ENCODE measurements around the gene BTBD9. TPM values are rescaled to one million over a fixed set of nuclear protein-coding genes. Genes with fewer than 3 reads are reported as not detected.

BTBD9 gene
- total and polyA plus RNA-seq, 2 donors, result 2.9 to 4.2 TPM

GRCh38 chr6:38273325-38273724 lies 366.4 kb downstream of the BTBD9 start:
- H3K4me3 ChIP-seq (ENCODE audit: low read length in 2 of 2), result no peak overlapping the region
- 97% methylated on average over 1 of the region's 1 CpG for WGBS
- no peaks in the 10 kb centered on the region for H3K36me3 ChIP-seq (ENCODE audit: control insufficient read depth in 2 of 2, insufficient read depth in 2 of 2, low read length in 1 of 2)
- H3K9me3 ChIP-seq (ENCODE audit: control insufficient read depth in 2 of 2, insufficient read depth in 1 of 2, low read length in 1 of 2), result no peaks in the 10 kb centered on the region
- H3K27ac ChIP-seq (ENCODE audit: low read depth in 1 of 2, low read length in 1 of 2), result no peak overlapping the region
- H3K4me1 ChIP-seq (ENCODE audit: control insufficient read depth in 2 of 2, insufficient read depth in 2 of 2, low read length in 2 of 2), result no peaks in the 10 kb centered on the region
- no peak for DNase-seq (ENCODE audit: low read depth in 6 of 9, low spot score in 9 of 9)
- no peaks in the 10 kb centered on the region for H3K27me3 ChIP-seq (ENCODE audit: control insufficient read depth in 2 of 2, insufficient read depth in 1 of 2, low read length in 1 of 2)

- no peak overlapping the region for H3K4me3 ChIP-seq (ENCODE audit: low read length in 2 of 2)
- no peaks in the 10 kb centered on the region for H3K36me3 ChIP-seq (ENCODE audit: control insufficient read depth in 2 of 2, insufficient read depth in 2 of 2, low read length in 1 of 2)
- WGBS, result 95% methylated on average over 1 of the region's 1 CpG
- H3K4me1 ChIP-seq (ENCODE audit: control insufficient read depth in 2 of 2, insufficient read depth in 2 of 2, low read length in 2 of 2), result no peaks in the 10 kb centered on the region
- no peak overlapping the region for H3K27ac ChIP-seq (ENCODE audit: low read depth in 1 of 2, low read length in 1 of 2)
- H3K27me3 ChIP-seq (ENCODE audit: control insufficient read depth in 2 of 2, insufficient read depth in 1 of 2, low read length in 1 of 2), result no peaks in the 10 kb centered on the region
- no peaks in the 10 kb centered on the region for H3K9me3 ChIP-seq (ENCODE audit: control insufficient read depth in 2 of 2, insufficient read depth in 1 of 2, low read length in 1 of 2)
- no peak for DNase-seq (ENCODE audit: low read depth in 6 of 9, low spot score in 9 of 9)
These were observed 367.5 kb downstream of the BTBD9 start for GRCh38 chr6:38272222-38272621.

GRCh38 chr6:38271081-38271480 lies 368.6 kb downstream of the BTBD9 start:
- Histone ChIP-seq H3K4me1 (ENCODE audit: control insufficient read depth in 2 of 2, insufficient read depth in 2 of 2, low read length in 2 of 2) (no peaks in the 10 kb centered on the region), H3K27me3 (ENCODE audit: control insufficient read depth in 2 of 2, insufficient read depth in 1 of 2, low read length in 1 of 2) (no peaks in the 10 kb centered on the region), H3K36me3 (ENCODE audit: control insufficient read depth in 2 of 2, insufficient read depth in 2 of 2, low read length in 1 of 2) (no peaks in the 10 kb centered on the region), H3K4me3 (ENCODE audit: low read length in 2 of 2) (no peak overlapping the region), H3K9me3 (ENCODE audit: control insufficient read depth in 2 of 2, insufficient read depth in 1 of 2, low read length in 1 of 2) (no peaks in the 10 kb centered on the region), H3K27ac (ENCODE audit: low read depth in 1 of 2, low read length in 1 of 2) (no peak overlapping the region)
- no peak for DNase-seq (ENCODE audit: low read depth in 6 of 9, low spot score in 9 of 9)

- Histone ChIP-seq H3K4me3 (ENCODE audit: low read length in 2 of 2) (no peak overlapping the region), H3K27ac (ENCODE audit: low read depth in 1 of 2, low read length in 1 of 2) (no peak overlapping the region), H3K36me3 (ENCODE audit: control insufficient read depth in 2 of 2, insufficient read depth in 2 of 2, low read length in 1 of 2) (no peaks in the 10 kb centered on the region), H3K4me1 (ENCODE audit: control insufficient read depth in 2 of 2, insufficient read depth in 2 of 2, low read length in 2 of 2) (no peaks in the 10 kb centered on the region), H3K27me3 (ENCODE audit: control insufficient read depth in 2 of 2, insufficient read depth in 1 of 2, low read length in 1 of 2) (no peaks in the 10 kb centered on the region), H3K9me3 (ENCODE audit: control insufficient read depth in 2 of 2, insufficient read depth in 1 of 2, low read length in 1 of 2) (no peaks in the 10 kb centered on the region)
- DNase-seq (ENCODE audit: low read depth in 6 of 9, low spot score in 9 of 9), result no peak
- WGBS, result 95% methylated on average over 1 of the region's 1 CpG
These were observed 369.4 kb downstream of the BTBD9 start for GRCh38 chr6:38270367-38270766.

GRCh38 chr6:38269461-38270172 lies 370.1 kb downstream of the BTBD9 start:
- H3K4me3 ChIP-seq (ENCODE audit: low read length in 2 of 2), result no peak overlapping the region
- 96% methylated on average over 9 of the region's 9 CpGs for WGBS
- H3K9me3 ChIP-seq (ENCODE audit: control insufficient read depth in 2 of 2, insufficient read depth in 1 of 2, low read length in 1 of 2), result no peaks in the 10 kb centered on the region
- H3K4me1 ChIP-seq (ENCODE audit: control insufficient read depth in 2 of 2, insufficient read depth in 2 of 2, low read length in 2 of 2), result no peaks in the 10 kb centered on the region
- no peak for DNase-seq (ENCODE audit: low read depth in 6 of 9, low spot score in 9 of 9)
- H3K27ac ChIP-seq (ENCODE audit: low read depth in 1 of 2, low read length in 1 of 2), result no peak overlapping the region
- H3K36me3 ChIP-seq (ENCODE audit: control insufficient read depth in 2 of 2, insufficient read depth in 2 of 2, low read length in 1 of 2), result no peaks in the 10 kb centered on the region
- no peaks in the 10 kb centered on the region for H3K27me3 ChIP-seq (ENCODE audit: control insufficient read depth in 2 of 2, insufficient read depth in 1 of 2, low read length in 1 of 2)

- whole genome bisulfite sequencing, result 98% methylated on average over 4 of the region's 4 CpGs
These were observed 371.4 kb downstream of the BTBD9 start for GRCh38 chr6:38268342-38268741.

GRCh38 chr6:38266921-38267354 lies 372.8 kb downstream of the BTBD9 start:
- Histone ChIP-seq H3K4me3 (ENCODE audit: low read length in 2 of 2) (no peak overlapping the region), H3K36me3 (ENCODE audit: control insufficient read depth in 2 of 2, insufficient read depth in 2 of 2, low read length in 1 of 2) (no peaks in the 10 kb centered on the region), H3K9me3 (ENCODE audit: control insufficient read depth in 2 of 2, insufficient read depth in 1 of 2, low read length in 1 of 2) (no peaks in the 10 kb centered on the region), H3K4me1 (ENCODE audit: control insufficient read depth in 2 of 2, insufficient read depth in 2 of 2, low read length in 2 of 2) (no peaks in the 10 kb centered on the region), H3K27ac (ENCODE audit: low read depth in 1 of 2, low read length in 1 of 2) (no peak overlapping the region), H3K27me3 (ENCODE audit: control insufficient read depth in 2 of 2, insufficient read depth in 1 of 2, low read length in 1 of 2) (no peaks in the 10 kb centered on the region)
- 96% methylated on average over 7 of the region's 7 CpGs for WGBS
- DNase-seq (ENCODE audit: low read depth in 6 of 9, low spot score in 9 of 9), result no peak

More at GRCh38 chr6:38268342-38268741, 371.4 kb downstream of the BTBD9 start:
- no peak overlapping the region for H3K4me3 ChIP-seq (ENCODE audit: low read length in 2 of 2)
- H3K27me3 ChIP-seq (ENCODE audit: control insufficient read depth in 2 of 2, insufficient read depth in 1 of 2, low read length in 1 of 2), result no peaks in the 10 kb centered on the region
- H3K36me3 ChIP-seq (ENCODE audit: control insufficient read depth in 2 of 2, insufficient read depth in 2 of 2, low read length in 1 of 2), result no peaks in the 10 kb centered on the region
- H3K27ac ChIP-seq (ENCODE audit: low read depth in 1 of 2, low read length in 1 of 2), result no peak overlapping the region
- H3K4me1 ChIP-seq (ENCODE audit: control insufficient read depth in 2 of 2, insufficient read depth in 2 of 2, low read length in 2 of 2), result no peaks in the 10 kb centered on the region
- DNase-seq (ENCODE audit: low read depth in 6 of 9, low spot score in 9 of 9), result no peak
- H3K9me3 ChIP-seq (ENCODE audit: control insufficient read depth in 2 of 2, insufficient read depth in 1 of 2, low read length in 1 of 2), result no peaks in the 10 kb centered on the region

GRCh38 chr6:38264605-38265004 lies 375.1 kb downstream of the BTBD9 start:
- Histone ChIP-seq H3K9me3 (ENCODE audit: control insufficient read depth in 2 of 2, insufficient read depth in 1 of 2, low read length in 1 of 2) (no peaks in the 10 kb centered on the region), H3K4me1 (ENCODE audit: control insufficient read depth in 2 of 2, insufficient read depth in 2 of 2, low read length in 2 of 2) (no peaks in the 10 kb centered on the region), H3K36me3 (ENCODE audit: control insufficient read depth in 2 of 2, insufficient read depth in 2 of 2, low read length in 1 of 2) (no peaks in the 10 kb centered on the region), H3K27ac (ENCODE audit: low read depth in 1 of 2, low read length in 1 of 2) (no peak overlapping the region), H3K4me3 (ENCODE audit: low read length in 2 of 2) (no peak overlapping the region), H3K27me3 (ENCODE audit: control insufficient read depth in 2 of 2, insufficient read depth in 1 of 2, low read length in 1 of 2) (no peaks in the 10 kb centered on the region)
- no peak for DNase-seq (ENCODE audit: low read depth in 6 of 9, low spot score in 9 of 9)
- 94% methylated on average over 8 of the region's 8 CpGs for WGBS

GRCh38 chr6:38262609-38263008 lies 377.1 kb downstream of the BTBD9 start:
- H3K4me3 ChIP-seq (ENCODE audit: low read length in 2 of 2), result no peak overlapping the region
- no peaks in the 10 kb centered on the region for H3K9me3 ChIP-seq (ENCODE audit: control insufficient read depth in 2 of 2, insufficient read depth in 1 of 2, low read length in 1 of 2)
- no peaks in the 10 kb centered on the region for H3K36me3 ChIP-seq (ENCODE audit: control insufficient read depth in 2 of 2, insufficient read depth in 2 of 2, low read length in 1 of 2)
- 99% methylated on average over 2 of the region's 2 CpGs for WGBS
- H3K27ac ChIP-seq (ENCODE audit: low read depth in 1 of 2, low read length in 1 of 2), result no peak overlapping the region
- H3K4me1 ChIP-seq (ENCODE audit: control insufficient read depth in 2 of 2, insufficient read depth in 2 of 2, low read length in 2 of 2), result no peaks in the 10 kb centered on the region
- no peak for DNase-seq (ENCODE audit: low read depth in 6 of 9, low spot score in 9 of 9)
- H3K27me3 ChIP-seq (ENCODE audit: control insufficient read depth in 2 of 2, insufficient read depth in 1 of 2, low read length in 1 of 2), result no peaks in the 10 kb centered on the region

Data from thymus (tissue), 11 donors.